ENCODE measurements around the gene FOXC1.

Gene FOXC1

GRCh38 chr6:1651362-1651761 is 41.6 kb downstream of the FOXC1 start:
- Histone ChIP-seq H3K4me3 (replicated peaks; ENCODE audit: insufficient read depth, low read length) (no peak overlapping the region), H3K27me3 (ENCODE audit: insufficient read depth, poor library complexity, severe bottlenecking) (no peaks in the 10 kb centered on the region), H3K27ac (replicated peaks) (no peak overlapping the region)
- TF ChIP-seq, protein P1, sequence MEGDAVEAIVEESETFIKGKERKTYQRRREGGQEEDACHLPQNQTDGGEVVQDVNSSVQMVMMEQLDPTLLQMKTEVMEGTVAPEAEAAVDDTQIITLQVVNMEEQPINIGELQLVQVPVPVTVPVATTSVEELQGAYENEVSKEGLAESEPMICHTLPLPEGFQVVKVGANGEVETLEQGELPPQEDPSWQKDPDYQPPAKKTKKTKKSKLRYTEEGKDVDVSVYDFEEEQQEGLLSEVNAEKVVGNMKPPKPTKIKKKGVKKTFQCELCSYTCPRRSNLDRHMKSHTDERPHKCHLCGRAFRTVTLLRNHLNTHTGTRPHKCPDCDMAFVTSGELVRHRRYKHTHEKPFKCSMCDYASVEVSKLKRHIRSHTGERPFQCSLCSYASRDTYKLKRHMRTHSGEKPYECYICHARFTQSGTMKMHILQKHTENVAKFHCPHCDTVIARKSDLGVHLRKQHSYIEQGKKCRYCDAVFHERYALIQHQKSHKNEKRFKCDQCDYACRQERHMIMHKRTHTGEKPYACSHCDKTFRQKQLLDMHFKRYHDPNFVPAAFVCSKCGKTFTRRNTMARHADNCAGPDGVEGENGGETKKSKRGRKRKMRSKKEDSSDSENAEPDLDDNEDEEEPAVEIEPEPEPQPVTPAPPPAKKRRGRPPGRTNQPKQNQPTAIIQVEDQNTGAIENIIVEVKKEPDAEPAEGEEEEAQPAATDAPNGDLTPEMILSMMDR (IDR thresholded peaks at IDR 0.05; ENCODE audit: insufficient read depth, low read length) = no peak
- no peak for TF ChIP-seq POLR2AphosphoS5 (IDR thresholded peaks at IDR 0.05; ENCODE audit: low read depth)
- no peak for DNase-seq (ENCODE audit: low read depth in 1 of 2, low spot score in 1 of 2)

GRCh38 chr6:1652842-1653241 is 43.1 kb downstream of the FOXC1 start:
- Histone ChIP-seq H3K27me3 (ENCODE audit: insufficient read depth, poor library complexity, severe bottlenecking) (no peaks in the 10 kb centered on the region), H3K27ac (replicated peaks) (no peak overlapping the region), H3K4me3 (replicated peaks; ENCODE audit: insufficient read depth, low read length) (no peak overlapping the region)
- no peak for DNase-seq (ENCODE audit: low read depth in 1 of 2, low spot score in 1 of 2)
- TF ChIP-seq REST (IDR thresholded peaks at IDR 0.05; ENCODE audit: insufficient replicate concordance, low read depth) (no peak), POLR2AphosphoS5 (IDR thresholded peaks at IDR 0.05; ENCODE audit: low read depth) (no peak), SPI1 (IDR thresholded peaks at IDR 0.05; ENCODE audit: borderline replicate concordance, low read depth) (no peak), GABPA (IDR thresholded peaks at IDR 0.05; ENCODE audit: low read depth) (no peak)
- TF ChIP-seq, protein P1 (IDR thresholded peaks at IDR 0.05; ENCODE audit: insufficient read depth, low read length) = no peak

- no peak overlapping the region for H3K27ac ChIP-seq (replicated peaks)
- no peak overlapping the region for H3K4me3 ChIP-seq (replicated peaks; ENCODE audit: insufficient read depth, low read length)
- TF ChIP-seq SPI1 (IDR thresholded peaks at IDR 0.05; ENCODE audit: borderline replicate concordance, low read depth) (no peak), POLR2AphosphoS5 (IDR thresholded peaks at IDR 0.05; ENCODE audit: low read depth) (no peak), REST (IDR thresholded peaks at IDR 0.05; ENCODE audit: insufficient replicate concordance, low read depth) (no peak), GABPA (IDR thresholded peaks at IDR 0.05; ENCODE audit: low read depth) (no peak)
- TF ChIP-seq, protein P1 (IDR thresholded peaks at IDR 0.05; ENCODE audit: insufficient read depth, low read length) = no peak
- no peak for DNase-seq (ENCODE audit: low read depth in 1 of 2, low spot score in 1 of 2)
- H3K27me3 ChIP-seq (ENCODE audit: insufficient read depth, poor library complexity, severe bottlenecking) = no peaks in the 10 kb centered on the region
Observed at GRCh38 chr6:1654054-1654453, 44.3 kb downstream of the FOXC1 start.

GRCh38 chr6:1657116-1657770 is 47.5 kb downstream of the FOXC1 start:
- DNase-seq (ENCODE audit: low read depth in 1 of 2, low spot score in 1 of 2) = no peak
- Histone ChIP-seq H3K27ac (replicated peaks) (no peak overlapping the region), H3K27me3 (ENCODE audit: insufficient read depth, poor library complexity, severe bottlenecking) (no peaks in the 10 kb centered on the region), H3K4me3 (replicated peaks; ENCODE audit: insufficient read depth, low read length) (no peak overlapping the region)
- TF ChIP-seq GABPA (IDR thresholded peaks at IDR 0.05; ENCODE audit: low read depth) (no peak), SPI1 (IDR thresholded peaks at IDR 0.05; ENCODE audit: borderline replicate concordance, low read depth) (no peak), POLR2AphosphoS5 (IDR thresholded peaks at IDR 0.05; ENCODE audit: low read depth) (no peak), REST (IDR thresholded peaks at IDR 0.05; ENCODE audit: insufficient replicate concordance, low read depth) (no peak)
- TF ChIP-seq, protein P1 (IDR thresholded peaks at IDR 0.05; ENCODE audit: insufficient read depth, low read length) = no peak
